DOHH2 (cell line): ENCODE measurements around the gene SIRT3.
A peak's percentile ranks its signal among the peaks of the same experiment; 100 is the strongest.

Source experiments
- H3F3A ChIP-seq: fragments of 200-600 bp; sonication (generic), shearing (Covaris generic); 2 replicates; pipeline ENCODE4 v1.6.0; 2016; ENCODE audit warnings: antibody characterized with exemption, mild to moderate bottlenecking; ENCODE audit not compliant: control insufficient read depth, insufficient read depth
- H3K27ac ChIP-seq: fragments of 200-600 bp; sonication (generic); 2 replicates; pipeline ENCODE4 v1.5.1; 2014; ENCODE audit warnings: low read depth, mild to moderate bottlenecking, low read length, moderate library complexity
- H3K27me3 ChIP-seq: fragments of 200-600 bp; sonication (generic); 2 replicates; pipeline ENCODE4 v1.6.1; 2014; ENCODE audit warnings: mild to moderate bottlenecking, low read length, mixed read lengths; ENCODE audit not compliant: control insufficient read depth
- H3K36me3 ChIP-seq: fragments of 200-600 bp; sonication (generic); 2 replicates; pipeline ENCODE4 v1.6.1; 2014; ENCODE audit warnings: mild to moderate bottlenecking, low read length, moderate library complexity, mixed read lengths; ENCODE audit not compliant: control insufficient read depth
- H3K4me1 ChIP-seq: fragments of 200-600 bp; sonication (generic); 2 replicates; pipeline ENCODE4 v1.6.1; 2014; ENCODE audit warnings: mild to moderate bottlenecking, low read length, mixed read lengths; ENCODE audit not compliant: control insufficient read depth
- H3K4me2 ChIP-seq: fragments of 200-600 bp; sonication (generic); 2 replicates; pipeline ENCODE4 v1.6.0; 2014; ENCODE audit warnings: mild to moderate bottlenecking, low read length, moderate library complexity
- H3K4me3 ChIP-seq: fragments of 200-600 bp; sonication (generic); 2 replicates; pipeline ENCODE4 v1.5.1; 2014; ENCODE audit warnings: mild to moderate bottlenecking, low read length, mixed read lengths
- H3K79me2 ChIP-seq: fragments of 200-600 bp; sonication (generic); 2 replicates; pipeline ENCODE4 v1.6.1; 2014; ENCODE audit warnings: mild to moderate bottlenecking, low read length, mixed read lengths; ENCODE audit not compliant: control insufficient read depth
- H3K9me2 ChIP-seq: fragments of 200-600 bp; sonication (generic); replicated peaks from 2 replicates; pipeline ENCODE4 v1.6.1; 2014; ENCODE audit warnings: mild to moderate bottlenecking, low read length, mixed read lengths; ENCODE audit not compliant: control insufficient read depth
- H3K9me3 ChIP-seq: fragments of 200-600 bp; sonication (generic); 2 replicates; pipeline ENCODE4 v1.6.1; 2014; ENCODE audit warnings: antibody characterized with exemption, low read length, mixed read lengths; ENCODE audit not compliant: control insufficient read depth, insufficient read depth
- H4K20me1 ChIP-seq: fragments of 200-600 bp; sonication (generic); 2 replicates; pipeline ENCODE4 v1.6.0; 2014; ENCODE audit warnings: low read depth, mild to moderate bottlenecking, antibody characterized with exemption, low read length, moderate library complexity; ENCODE audit not compliant: control insufficient read depth, insufficient read depth
- EZH2phosphoT487 ChIP-seq: fragments of 200-600 bp; sonication (generic); IDR thresholded peaks from 2 replicates; pipeline ENCODE4 v1.6.1; 2017; ENCODE audit warnings: borderline replicate concordance, mild to moderate bottlenecking, antibody characterized with exemption, low read length, moderate library complexity, mixed read lengths
- TF ChIP-seq, protein P1 (sequence below): fragments of 200-600 bp; sonication (generic); IDR thresholded peaks from one replicate; pipeline ENCODE4 v1.5.1; 2014; ENCODE audit warnings: antibody characterized with exemption, mild to moderate bottlenecking, low read depth, low read length; ENCODE audit not compliant: poor library complexity, severe bottlenecking

SIRT3 gene

DNA sequence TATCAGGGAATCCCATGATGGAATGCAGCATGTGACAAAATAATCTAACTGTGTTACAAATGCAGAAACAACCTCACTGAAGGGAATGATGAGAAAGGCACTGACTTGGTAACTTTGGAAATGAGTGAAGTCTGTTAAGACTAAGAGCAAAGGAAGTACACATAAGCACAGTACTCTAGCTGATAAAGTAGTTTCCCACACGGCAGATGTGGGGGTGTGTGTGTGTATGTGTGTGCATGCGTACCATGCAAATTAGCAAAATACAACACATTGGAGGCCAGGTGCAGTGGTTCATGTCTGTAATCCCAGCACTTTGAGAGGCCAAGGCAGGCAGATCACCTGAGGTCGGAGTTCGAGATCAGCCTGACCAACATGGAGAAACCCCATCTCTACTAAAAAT, 25.5 kb upstream of the SIRT3 start:
- Histone ChIP-seq H4K20me1 (no peaks in the 10 kb centered on the region), H3F3A (peaks cover 15% of the 10 kb centered on the region), H3K4me1 (peaks cover 44% of the 10 kb centered on the region), H3K4me3 (no peak overlapping the region), H3K4me2 (peak overlapping the region; percentile 40), H3K36me3 (no peaks in the 10 kb centered on the region), H3K9me2 (no peaks in the 10 kb centered on the region), H3K79me2 (no peaks in the 10 kb centered on the region), H3K27me3 (no peaks in the 10 kb centered on the region), H3K27ac (peak overlapping the region; percentile 30; the same call in 1 of the 2 replicates), H3K9me3 (0 out of 2 replicates have a peak, but pooled peaks cover 4% of the 10 kb centered on the region)
- no peak for TF ChIP-seq EZH2phosphoT487
- TF ChIP-seq, protein P1, sequence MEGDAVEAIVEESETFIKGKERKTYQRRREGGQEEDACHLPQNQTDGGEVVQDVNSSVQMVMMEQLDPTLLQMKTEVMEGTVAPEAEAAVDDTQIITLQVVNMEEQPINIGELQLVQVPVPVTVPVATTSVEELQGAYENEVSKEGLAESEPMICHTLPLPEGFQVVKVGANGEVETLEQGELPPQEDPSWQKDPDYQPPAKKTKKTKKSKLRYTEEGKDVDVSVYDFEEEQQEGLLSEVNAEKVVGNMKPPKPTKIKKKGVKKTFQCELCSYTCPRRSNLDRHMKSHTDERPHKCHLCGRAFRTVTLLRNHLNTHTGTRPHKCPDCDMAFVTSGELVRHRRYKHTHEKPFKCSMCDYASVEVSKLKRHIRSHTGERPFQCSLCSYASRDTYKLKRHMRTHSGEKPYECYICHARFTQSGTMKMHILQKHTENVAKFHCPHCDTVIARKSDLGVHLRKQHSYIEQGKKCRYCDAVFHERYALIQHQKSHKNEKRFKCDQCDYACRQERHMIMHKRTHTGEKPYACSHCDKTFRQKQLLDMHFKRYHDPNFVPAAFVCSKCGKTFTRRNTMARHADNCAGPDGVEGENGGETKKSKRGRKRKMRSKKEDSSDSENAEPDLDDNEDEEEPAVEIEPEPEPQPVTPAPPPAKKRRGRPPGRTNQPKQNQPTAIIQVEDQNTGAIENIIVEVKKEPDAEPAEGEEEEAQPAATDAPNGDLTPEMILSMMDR = no peak

DNA sequence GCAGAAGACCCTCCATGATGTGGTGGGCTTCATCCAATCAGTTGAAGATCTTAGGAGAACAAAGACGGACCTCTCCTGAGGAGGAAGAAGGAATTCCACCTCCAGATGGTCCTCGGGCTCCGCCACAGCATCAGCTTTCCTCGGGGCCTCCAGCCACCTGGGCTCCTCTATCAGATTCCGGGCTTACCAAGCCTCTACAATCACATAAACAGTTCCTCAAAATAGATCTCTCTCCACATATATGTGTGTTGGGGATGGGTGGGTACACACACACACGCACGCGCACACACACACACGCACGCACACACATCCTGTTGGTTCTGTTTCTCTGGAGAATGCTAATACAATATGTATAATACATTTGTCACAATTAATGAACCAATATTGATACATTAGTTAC, 23.3 kb upstream of the SIRT3 start:
- no peaks in the 10 kb centered on the region for H3K27me3 ChIP-seq
- H3K4me2 ChIP-seq = no peak overlapping the region
- no peak overlapping the region for H3K4me3 ChIP-seq
- H3K9me3 ChIP-seq = no peaks in the 10 kb centered on the region
- peaks cover 11% of the 10 kb centered on the region for H3F3A ChIP-seq
- H3K4me1 ChIP-seq = peaks cover 45% of the 10 kb centered on the region
- no peaks in the 10 kb centered on the region for H3K79me2 ChIP-seq
- H4K20me1 ChIP-seq = no peaks in the 10 kb centered on the region
- no peaks in the 10 kb centered on the region for H3K9me2 ChIP-seq
- TF ChIP-seq EZH2phosphoT487 = no peak
- TF ChIP-seq, protein P1 = no peak
- no peak overlapping the region for H3K27ac ChIP-seq
- no peaks in the 10 kb centered on the region for H3K36me3 ChIP-seq

DNA sequence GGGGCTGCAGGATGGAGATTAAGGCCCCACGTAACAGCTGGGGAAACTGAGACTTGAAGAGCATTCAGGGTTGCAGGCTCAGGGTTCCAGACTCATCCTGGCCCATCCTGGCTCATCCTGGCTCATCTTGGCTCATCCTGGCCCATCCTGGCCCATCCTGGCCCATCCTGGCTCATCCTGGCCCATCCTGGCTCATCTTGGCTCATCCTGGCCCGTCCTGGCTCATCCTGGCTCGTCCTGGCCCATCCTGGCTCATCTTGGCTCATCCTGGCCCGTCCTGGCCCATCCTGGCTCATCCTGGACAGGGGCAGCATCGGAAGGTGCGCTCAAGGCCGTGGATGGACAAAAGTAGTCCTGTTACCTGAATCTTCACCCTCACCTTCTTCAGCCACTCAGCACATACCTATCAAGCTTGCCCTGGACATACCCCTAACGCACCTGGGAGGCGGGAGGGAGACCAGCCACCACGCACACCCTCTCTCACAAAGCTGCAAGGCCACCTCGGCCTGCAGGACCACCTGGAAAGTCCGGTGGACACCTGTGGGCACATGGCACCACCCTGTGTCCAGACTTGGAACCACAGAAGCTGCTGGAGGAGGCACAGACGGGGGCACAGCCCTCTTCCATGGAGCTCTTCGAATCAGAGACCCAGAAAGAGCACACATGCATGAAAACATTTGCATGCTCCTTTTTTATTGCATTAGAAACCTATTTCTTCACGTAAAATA, 21.8 kb upstream of the SIRT3 start:
- no peaks in the 10 kb centered on the region for H3K27me3 ChIP-seq
- no peak overlapping the region for H3K4me3 ChIP-seq
- peaks cover 7% of the 10 kb centered on the region for H3F3A ChIP-seq
- H3K9me2 ChIP-seq = no peaks in the 10 kb centered on the region
- no peak overlapping the region for H3K27ac ChIP-seq
- H3K4me1 ChIP-seq = peaks cover 45% of the 10 kb centered on the region
- no peaks in the 10 kb centered on the region for H3K9me3 ChIP-seq
- no peak for TF ChIP-seq EZH2phosphoT487
- TF ChIP-seq, protein P1 = peak; percentile 44
- H4K20me1 ChIP-seq = no peaks in the 10 kb centered on the region
- peaks cover 9% of the 10 kb centered on the region for H3K36me3 ChIP-seq
- H3K79me2 ChIP-seq = no peaks in the 10 kb centered on the region
- H3K4me2 ChIP-seq = peak overlapping the region; percentile 15
